ENCODE measurements around the gene BORCS5. TPM values are rescaled to one million over a fixed set of nuclear protein-coding genes. Genes with fewer than 3 reads are reported as not detected.

BORCS5 gene
- total and polyA plus RNA-seq, 2 of the 4 experiments (the other 2 are of a cell fraction): 14.4 to 18.3 TPM

GRCh38 chr12:12365931-12366431 lies 9.1 kb downstream of the BORCS5 start:
- Histone ChIP-seq H2BK5ac (ENCODE audit: low read depth, low read length, poor library complexity, severe bottlenecking) (no peak overlapping the region), H2AK5ac (ENCODE audit: low read depth, low read length) (no peak overlapping the region), H3K9me1 (ENCODE audit: insufficient read depth, low read length) (no peaks in the 10 kb centered on the region; the same call in 1 of the 2 replicates), H3K9me3 (ENCODE audit: control insufficient read depth, insufficient read depth, low read length) (no peaks in the 10 kb centered on the region), H4K8ac (ENCODE audit: low read depth in 2 of 2, low read length in 2 of 2) (no peak overlapping the region), H3K14ac (replicated peaks; ENCODE audit: low read depth, low read length) (no peak overlapping the region; the same call in 1 of the 2 replicates), H3K4me2 (ENCODE audit: low read depth, low read length) (peak overlapping the region; percentile 43), H3K27me3 (ENCODE audit: control insufficient read depth, insufficient read depth, low read length) (no peaks in the 10 kb centered on the region), H3K18ac (ENCODE audit: low read depth, low read length) (peak overlapping the region; percentile 2; the same call in 1 of the 2 replicates), H3K27ac (ENCODE audit: insufficient read depth, low read length) (peak overlapping the region; percentile 43; the same call in 1 of the 2 replicates), H2BK20ac (ENCODE audit: low read depth, low read length) (no peak overlapping the region), H2AK9ac (replicated peaks; ENCODE audit: low read depth, low read length, poor library complexity) (no peak overlapping the region), H3K4me3 (ENCODE audit: insufficient read depth, low read depth, low read length) (no peak overlapping the region), H4K20me1 (ENCODE audit: insufficient read depth, low read length) (no peaks in the 10 kb centered on the region), H4K5ac (ENCODE audit: low read depth, low read length) (no peak overlapping the region), H3K4ac (ENCODE audit: low read depth, low read length) (peak overlapping the region; percentile 60; the same call in 1 of the 2 replicates), H2AFZ (replicated peaks; ENCODE audit: low read length, poor library complexity) (no peak overlapping the region), H3K4me1 (ENCODE audit: control insufficient read depth, insufficient read depth, low read length) (peaks cover 6% of the 10 kb centered on the region), H3K36me3 (ENCODE audit: control insufficient read depth, insufficient read depth, low read length) (peaks cover 4% of the 10 kb centered on the region), H3K56ac (ENCODE audit: extremely low read depth, insufficient read depth, low read length) (no peak overlapping the region), H3K9ac (ENCODE audit: low read depth, low read length) (no peak overlapping the region), H3K23ac (ENCODE audit: low read depth, low read length) (peak overlapping the region; percentile 59; the same call in 1 of the 2 replicates), H2BK120ac (ENCODE audit: low read depth, low read length) (peak overlapping the region; percentile 68; the same call in 1 of the 2 replicates), H4K91ac (ENCODE audit: insufficient read depth, low read depth, low read length) (no peak overlapping the region), H2BK15ac (ENCODE audit: low read depth, low read length) (no peak overlapping the region), H3K79me1 (ENCODE audit: low read depth in 1 of 2, low read length in 2 of 2) (peaks cover 10% of the 10 kb centered on the region in 2 experiments; a peak in 3 of 4 replicates)
- POLR2A ChIA-PET (ENCODE audit: unreplicated experiment): no interaction called here
- intact Hi-C loops (cut with micrococcal nuclease) (no loop called here), in situ Hi-C loops (cut with MboI; ENCODE audit: low sequenced_read_pairs) (no loop called here), dilution Hi-C loops (cut with HindIII; ENCODE audit: low sequenced_read_pairs, unreplicated experiment) (no loop called here)
- CTCF ChIA-PET: interaction anchor here (1.0 kb wide), 1 partner anchor 16 kb away, joined by 4 read pairs; the partner anchor contains the start of gene MANSC1
- WGBS, 2 experiments (ENCODE audit: extremely low coverage in 2 of 2, insufficient read length in 1 of 2): no CpG with 5 or more reads among the region's 4 CpGs
- ATAC-seq (ENCODE audit: low read depth) (peak; percentile 86), DNase-seq (peak; percentile 59)
- TF ChIP-seq CEBPB (IDR thresholded peaks at IDR 0.05; ENCODE audit: low read depth, low read length): peak; percentile 66
- TF ChIP-seq BHLHE40 (IDR thresholded peaks at IDR 0.05; ENCODE audit: low read depth, low read length): no peak
- no TSS peak for BruUV-seq (replicated peaks)

All from IMR-90 (cell line).